Hepatocyte (in vitro differentiated cells): ENCODE results near the gene UBE2QL1. TPM values are rescaled to one million over a fixed set of nuclear protein-coding genes. Genes with fewer than 3 reads are reported as not detected.

Experiments used
- DNase-seq: peaks from one replicate; pipeline ENCODE4 v3.0.0-alpha.2; 2016; ENCODE audit warnings: low spot score
- H2AFZ ChIP-seq: fragments of 200-600 bp; sonication (generic); 2 replicates; pipeline ENCODE4 v1.6.0; 2016; ENCODE audit warnings: antibody characterized with exemption, mild to moderate bottlenecking
- H3K27ac ChIP-seq: fragments of 200-600 bp; sonication (generic); 2 replicates; pipeline ENCODE4 v1.5.1; 2016; ENCODE audit warnings: mild to moderate bottlenecking
- H3K27me3 ChIP-seq: fragments of 200-600 bp; sonication (generic); 2 replicates; pipeline ENCODE4 v1.6.1; 2016
- H3K36me3 ChIP-seq: fragments of 200-600 bp; sonication (generic); replicated peaks from 2 replicates; pipeline ENCODE4 v1.5.1; 2016; ENCODE audit warnings: low read depth; ENCODE audit not compliant: insufficient read depth
- H3K4me1 ChIP-seq: fragments of 200-600 bp; sonication (generic); 2 replicates; pipeline ENCODE4 v1.5.1; 2016; ENCODE audit warnings: mild to moderate bottlenecking, moderate library complexity; ENCODE audit not compliant: insufficient read depth
- H3K4me2 ChIP-seq: fragments of 200-600 bp; sonication (generic); 2 replicates; pipeline ENCODE4 v1.6.0; 2016
- H3K4me3 ChIP-seq: fragments of 200-600 bp; sonication (generic); 2 replicates; pipeline ENCODE4 v1.5.1; 2016; ENCODE audit warnings: mild to moderate bottlenecking
- H3K79me2 ChIP-seq: fragments of 200-600 bp; sonication (generic); 2 replicates; pipeline ENCODE4 v1.6.0; 2017; ENCODE audit warnings: mild to moderate bottlenecking
- H3K9me2 ChIP-seq: fragments of 200-600 bp; sonication (generic); replicated peaks from 2 replicates; pipeline ENCODE4 v1.6.0; 2017; ENCODE audit warnings: mild to moderate bottlenecking; ENCODE audit not compliant: insufficient read depth
- H3K9me3 ChIP-seq: fragments of 200-600 bp; sonication (generic); 2 replicates; pipeline ENCODE4 v1.5.1; 2016; ENCODE audit warnings: low read depth, mild to moderate bottlenecking
- H4K20me1 ChIP-seq: fragments of 200-600 bp; sonication (generic); 2 replicates; pipeline ENCODE4 v1.6.0; 2016; ENCODE audit warnings: mild to moderate bottlenecking; ENCODE audit not compliant: insufficient read depth, poor library complexity, severe bottlenecking
- EZH2 ChIP-seq: fragments of 200-600 bp; sonication (generic); IDR thresholded peaks from 2 replicates; pipeline ENCODE4 v1.6.1; 2016; ENCODE audit warnings: antibody characterized with exemption, mild to moderate bottlenecking, borderline replicate concordance
- EZH2phosphoT487 ChIP-seq: fragments of 200-600 bp; sonication (generic); IDR thresholded peaks from one replicate; pipeline ENCODE4 v1.6.1; 2018; ENCODE audit warnings: antibody characterized with exemption, mild to moderate bottlenecking, low read depth, moderate library complexity; ENCODE audit not compliant: unreplicated experiment, severe bottlenecking
- WGBS: methylation state at CpG from one replicate; pipeline ENCODE4 v1.1.6; 2016; ENCODE audit warnings: low lambda C conversion rate; ENCODE audit errors: missing lambda C conversion rate; 5-methylcytosine and 5-hydroxymethylcytosine counted together
- polyA plus RNA-seq: library from polyadenylated mRNA; unstranded; fragments of >200 nt; fragmentation: Nextera tagmentation; extraction: Ambion mirVana; gene quantifications from 2 replicates; pipeline ENCODE4 v1.2.1, GENCODE V29; 2016
- total RNA-seq: library from RNA; depleted of rRNA; stranded (reverse); fragments of >200 nt; gene quantifications from 2 replicates; pipeline ENCODE4 v1.2.3, GENCODE V29; 2014
- TF ChIP-seq, protein P1 (sequence below): fragments of 200-600 bp; sonication (generic); IDR thresholded peaks from 2 replicates; pipeline ENCODE4 v1.5.1; 2016; ENCODE audit warnings: antibody characterized with exemption, mild to moderate bottlenecking; ENCODE audit not compliant: poor library complexity

Gene UBE2QL1
- total and polyA plus RNA-seq, 2 experiments from 2014 or later = 0.17 TPM; not detected in 1

DNA sequence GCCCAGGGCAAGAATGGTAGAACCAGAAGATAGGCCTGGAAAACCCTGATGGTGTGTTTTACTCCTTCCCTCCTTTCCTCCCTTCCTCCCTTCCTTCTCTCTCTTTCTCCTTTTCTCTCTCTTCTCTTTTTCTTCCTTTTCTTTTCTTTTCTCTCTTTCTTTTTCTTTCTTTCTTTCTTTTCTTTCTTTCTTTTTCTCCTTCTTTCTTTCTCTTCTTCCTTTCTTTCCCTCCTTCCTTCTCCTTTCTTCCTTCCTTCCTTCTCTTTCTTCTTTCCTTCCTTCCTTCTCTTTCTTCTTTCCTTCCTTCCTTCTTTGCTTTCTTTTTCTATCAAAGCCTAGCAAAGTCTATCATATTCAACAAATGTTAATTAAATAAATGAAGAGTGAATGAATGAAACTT, 24.0 kb upstream of the UBE2QL1 start:
- Histone ChIP-seq H3K9me3 (no peaks in the 10 kb centered on the region), H3K36me3 (no peaks in the 10 kb centered on the region), H3K9me2 (no peaks in the 10 kb centered on the region), H3K27me3 (peaks cover 8% of the 10 kb centered on the region), H2AFZ (no peak overlapping the region), H4K20me1 (no peaks in the 10 kb centered on the region), H3K27ac (no peak overlapping the region), H3K4me2 (no peak overlapping the region), H3K4me3 (no peak overlapping the region), H3K4me1 (no peaks in the 10 kb centered on the region), H3K79me2 (no peaks in the 10 kb centered on the region)
- no peak for DNase-seq
- TF ChIP-seq EZH2 = no peak
- TF ChIP-seq, protein P1, sequence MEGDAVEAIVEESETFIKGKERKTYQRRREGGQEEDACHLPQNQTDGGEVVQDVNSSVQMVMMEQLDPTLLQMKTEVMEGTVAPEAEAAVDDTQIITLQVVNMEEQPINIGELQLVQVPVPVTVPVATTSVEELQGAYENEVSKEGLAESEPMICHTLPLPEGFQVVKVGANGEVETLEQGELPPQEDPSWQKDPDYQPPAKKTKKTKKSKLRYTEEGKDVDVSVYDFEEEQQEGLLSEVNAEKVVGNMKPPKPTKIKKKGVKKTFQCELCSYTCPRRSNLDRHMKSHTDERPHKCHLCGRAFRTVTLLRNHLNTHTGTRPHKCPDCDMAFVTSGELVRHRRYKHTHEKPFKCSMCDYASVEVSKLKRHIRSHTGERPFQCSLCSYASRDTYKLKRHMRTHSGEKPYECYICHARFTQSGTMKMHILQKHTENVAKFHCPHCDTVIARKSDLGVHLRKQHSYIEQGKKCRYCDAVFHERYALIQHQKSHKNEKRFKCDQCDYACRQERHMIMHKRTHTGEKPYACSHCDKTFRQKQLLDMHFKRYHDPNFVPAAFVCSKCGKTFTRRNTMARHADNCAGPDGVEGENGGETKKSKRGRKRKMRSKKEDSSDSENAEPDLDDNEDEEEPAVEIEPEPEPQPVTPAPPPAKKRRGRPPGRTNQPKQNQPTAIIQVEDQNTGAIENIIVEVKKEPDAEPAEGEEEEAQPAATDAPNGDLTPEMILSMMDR = no peak
- no peak for TF ChIP-seq EZH2phosphoT487

DNA sequence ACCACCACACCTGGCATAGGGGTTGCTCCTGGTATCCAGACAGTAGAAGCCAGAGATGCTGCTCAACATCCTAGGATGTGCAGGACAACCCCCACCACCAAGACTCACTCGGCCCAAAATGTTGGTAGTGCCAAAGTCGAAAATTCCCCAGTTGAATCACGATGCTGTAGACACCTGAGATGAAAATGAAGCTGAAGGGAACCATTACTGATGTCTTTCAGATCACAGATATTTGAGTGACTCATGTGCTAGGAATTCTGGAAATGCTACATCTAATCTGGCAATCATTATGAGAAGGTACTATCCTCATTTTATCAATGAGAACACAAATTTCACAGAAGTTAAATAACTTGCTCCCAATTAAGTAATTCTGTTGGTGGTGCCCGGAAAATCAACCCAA, 21.0 kb upstream of the UBE2QL1 start:
- Histone ChIP-seq H3K4me2 (no peak overlapping the region), H4K20me1 (no peaks in the 10 kb centered on the region), H3K9me2 (no peaks in the 10 kb centered on the region), H2AFZ (no peak overlapping the region), H3K4me3 (no peak overlapping the region), H3K36me3 (no peaks in the 10 kb centered on the region), H3K27ac (no peak overlapping the region), H3K79me2 (no peaks in the 10 kb centered on the region), H3K9me3 (no peaks in the 10 kb centered on the region), H3K4me1 (no peaks in the 10 kb centered on the region), H3K27me3 (peaks cover 10% of the 10 kb centered on the region)
- TF ChIP-seq EZH2phosphoT487 = no peak
- TF ChIP-seq, protein P1 = no peak
- no peak for TF ChIP-seq EZH2
- no peak for DNase-seq
- WGBS = 82% methylated on average over 4 of the region's 4 CpGs

GRCh38 chr5:6430418-6431028, 18.1 kb upstream of the UBE2QL1 start:
- no peaks in the 10 kb centered on the region for H3K36me3 ChIP-seq
- no peaks in the 10 kb centered on the region for H3K79me2 ChIP-seq
- no peaks in the 10 kb centered on the region for H4K20me1 ChIP-seq
- no peaks in the 10 kb centered on the region for H3K4me1 ChIP-seq
- H3K9me2 ChIP-seq = no peaks in the 10 kb centered on the region
- no peaks in the 10 kb centered on the region for H3K9me3 ChIP-seq
- H2AFZ ChIP-seq = no peak overlapping the region
- no peak overlapping the region for H3K27ac ChIP-seq
- no peak overlapping the region for H3K4me2 ChIP-seq
- TF ChIP-seq, protein P1 = no peak
- no peak for TF ChIP-seq EZH2phosphoT487
- TF ChIP-seq EZH2 = no peak
- peaks cover 16% of the 10 kb centered on the region for H3K27me3 ChIP-seq
- no peak overlapping the region for H3K4me3 ChIP-seq
- WGBS = 88% methylated on average over 10 of the region's 10 CpGs
- DNase-seq = no peak
